ENCODE data around the gene CCDC57.

CCDC57 gene

DNA sequence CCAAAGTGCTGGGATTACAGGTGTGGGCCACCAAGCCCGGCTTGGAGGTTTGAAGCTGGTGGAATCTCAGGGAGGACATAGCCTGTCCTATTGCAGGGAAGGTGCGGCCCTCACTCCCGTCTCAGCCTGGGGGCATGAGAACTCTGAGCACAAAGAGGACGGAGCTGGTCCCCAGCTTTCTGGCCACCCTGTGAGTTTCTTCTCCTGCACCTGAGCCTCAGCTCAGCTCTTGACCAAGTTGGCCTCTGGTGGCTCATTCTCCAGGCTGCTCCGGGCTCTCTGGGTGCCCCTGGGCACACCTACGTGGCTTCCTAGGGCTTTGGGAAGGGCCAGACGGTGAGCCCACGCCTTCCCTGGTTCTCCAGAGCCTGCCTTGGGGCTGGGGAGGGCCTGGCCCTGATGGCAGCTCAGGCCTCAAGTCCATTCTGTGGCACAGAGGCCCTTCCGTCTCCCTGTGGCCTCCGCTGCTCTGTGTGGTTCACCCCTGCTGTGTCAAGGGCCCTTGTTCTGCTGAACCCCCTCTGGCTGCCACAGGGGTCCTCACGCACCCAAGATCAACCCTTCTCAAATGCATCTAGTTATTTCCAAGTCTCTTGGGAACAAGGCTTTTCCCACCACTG lies 107.7 kb downstream of the CCDC57 start:
- no peak overlapping the region for H3K4me3 ChIP-seq (ENCODE audit: low read depth, low read length)
- TF ChIP-seq, protein P1, sequence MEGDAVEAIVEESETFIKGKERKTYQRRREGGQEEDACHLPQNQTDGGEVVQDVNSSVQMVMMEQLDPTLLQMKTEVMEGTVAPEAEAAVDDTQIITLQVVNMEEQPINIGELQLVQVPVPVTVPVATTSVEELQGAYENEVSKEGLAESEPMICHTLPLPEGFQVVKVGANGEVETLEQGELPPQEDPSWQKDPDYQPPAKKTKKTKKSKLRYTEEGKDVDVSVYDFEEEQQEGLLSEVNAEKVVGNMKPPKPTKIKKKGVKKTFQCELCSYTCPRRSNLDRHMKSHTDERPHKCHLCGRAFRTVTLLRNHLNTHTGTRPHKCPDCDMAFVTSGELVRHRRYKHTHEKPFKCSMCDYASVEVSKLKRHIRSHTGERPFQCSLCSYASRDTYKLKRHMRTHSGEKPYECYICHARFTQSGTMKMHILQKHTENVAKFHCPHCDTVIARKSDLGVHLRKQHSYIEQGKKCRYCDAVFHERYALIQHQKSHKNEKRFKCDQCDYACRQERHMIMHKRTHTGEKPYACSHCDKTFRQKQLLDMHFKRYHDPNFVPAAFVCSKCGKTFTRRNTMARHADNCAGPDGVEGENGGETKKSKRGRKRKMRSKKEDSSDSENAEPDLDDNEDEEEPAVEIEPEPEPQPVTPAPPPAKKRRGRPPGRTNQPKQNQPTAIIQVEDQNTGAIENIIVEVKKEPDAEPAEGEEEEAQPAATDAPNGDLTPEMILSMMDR (IDR thresholded peaks at IDR 0.05; ENCODE audit: borderline replicate concordance, insufficient read depth, low read depth, low read length) = no peak

DNA sequence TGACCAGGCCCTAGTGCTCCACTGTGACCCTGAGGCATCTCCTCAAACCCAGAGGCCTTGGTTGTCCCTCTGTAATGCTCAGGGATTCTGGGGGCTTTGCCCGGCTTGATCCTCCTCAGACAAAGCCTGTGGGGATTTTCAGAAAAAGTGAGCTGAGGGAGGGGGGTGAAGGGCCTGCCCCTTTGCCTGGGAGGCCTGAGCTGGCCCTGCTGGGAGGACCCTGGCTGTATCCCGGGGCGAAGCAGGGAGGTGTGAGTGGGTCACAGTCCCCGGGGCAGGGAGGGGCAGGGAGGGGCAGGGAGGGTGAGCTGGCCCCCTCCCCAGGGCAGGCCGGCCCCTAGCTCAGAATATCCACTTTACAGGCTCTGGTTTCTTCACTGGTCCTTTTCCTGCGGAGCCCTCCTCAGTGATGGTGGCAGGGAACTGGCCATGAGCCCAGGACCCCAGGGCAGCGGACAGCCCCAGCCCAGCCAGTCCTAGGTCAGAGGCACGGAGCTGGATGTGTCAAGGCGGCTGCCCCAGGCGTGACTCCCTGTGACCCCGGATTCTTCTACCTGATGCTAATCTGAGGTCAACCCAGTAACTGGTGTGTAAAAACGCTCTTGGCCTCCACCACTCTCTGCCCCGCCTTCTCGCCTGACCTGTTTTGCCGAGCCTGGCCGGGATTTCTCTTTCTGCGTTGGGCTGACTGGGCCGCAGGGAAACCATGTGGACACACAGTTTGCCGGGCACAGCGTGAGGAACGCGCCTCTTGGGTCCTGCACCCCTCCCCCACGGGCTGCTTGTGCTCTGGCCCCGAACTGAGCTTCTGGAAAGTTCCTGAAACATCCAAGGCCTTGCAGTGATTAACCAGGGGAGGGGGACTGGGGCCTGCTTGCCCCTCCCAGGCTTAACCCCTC lies 108.8 kb downstream of the CCDC57 start:
- H3K4me3 ChIP-seq (ENCODE audit: low read depth, low read length) = no peak overlapping the region

GRCh38 chr17:82101767-82102679 lies 110.6 kb downstream of the CCDC57 start:
- H3K4me3 ChIP-seq (ENCODE audit: low read depth, low read length) = no peak overlapping the region
- TF ChIP-seq, protein P1 (IDR thresholded peaks at IDR 0.05; ENCODE audit: borderline replicate concordance, insufficient read depth, low read depth, low read length) = no peak

More for the DNA sequence above, 108.8 kb downstream of the CCDC57 start:
- TF ChIP-seq, protein P1 (IDR thresholded peaks at IDR 0.05; ENCODE audit: borderline replicate concordance, insufficient read depth, low read depth, low read length) = no peak

DNA sequence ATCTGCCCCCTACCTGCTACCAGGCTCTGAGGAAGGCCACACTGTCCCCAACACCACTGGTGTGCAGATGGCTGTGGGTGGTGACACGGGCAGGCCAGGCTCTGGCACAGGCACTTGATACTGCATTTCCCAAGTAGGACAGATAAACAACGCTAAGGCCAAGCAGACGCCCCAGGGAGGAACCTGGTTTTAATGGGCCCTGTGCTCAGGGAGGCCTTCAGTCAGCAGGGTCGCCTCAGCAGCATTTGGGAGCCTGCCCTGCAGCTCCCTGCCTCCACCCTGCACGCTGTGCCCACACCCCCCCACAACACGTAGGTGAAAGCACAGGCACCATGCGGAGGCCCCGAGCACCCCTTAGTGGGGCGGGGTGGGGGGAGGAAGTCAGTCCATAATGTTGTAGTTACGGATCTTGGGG lies 111.3 kb downstream of the CCDC57 start:
- H3K4me3 ChIP-seq (ENCODE audit: low read depth, low read length) = no peak overlapping the region
- TF ChIP-seq, protein P1 (IDR thresholded peaks at IDR 0.05; ENCODE audit: borderline replicate concordance, insufficient read depth, low read depth, low read length) = no peak

DNA sequence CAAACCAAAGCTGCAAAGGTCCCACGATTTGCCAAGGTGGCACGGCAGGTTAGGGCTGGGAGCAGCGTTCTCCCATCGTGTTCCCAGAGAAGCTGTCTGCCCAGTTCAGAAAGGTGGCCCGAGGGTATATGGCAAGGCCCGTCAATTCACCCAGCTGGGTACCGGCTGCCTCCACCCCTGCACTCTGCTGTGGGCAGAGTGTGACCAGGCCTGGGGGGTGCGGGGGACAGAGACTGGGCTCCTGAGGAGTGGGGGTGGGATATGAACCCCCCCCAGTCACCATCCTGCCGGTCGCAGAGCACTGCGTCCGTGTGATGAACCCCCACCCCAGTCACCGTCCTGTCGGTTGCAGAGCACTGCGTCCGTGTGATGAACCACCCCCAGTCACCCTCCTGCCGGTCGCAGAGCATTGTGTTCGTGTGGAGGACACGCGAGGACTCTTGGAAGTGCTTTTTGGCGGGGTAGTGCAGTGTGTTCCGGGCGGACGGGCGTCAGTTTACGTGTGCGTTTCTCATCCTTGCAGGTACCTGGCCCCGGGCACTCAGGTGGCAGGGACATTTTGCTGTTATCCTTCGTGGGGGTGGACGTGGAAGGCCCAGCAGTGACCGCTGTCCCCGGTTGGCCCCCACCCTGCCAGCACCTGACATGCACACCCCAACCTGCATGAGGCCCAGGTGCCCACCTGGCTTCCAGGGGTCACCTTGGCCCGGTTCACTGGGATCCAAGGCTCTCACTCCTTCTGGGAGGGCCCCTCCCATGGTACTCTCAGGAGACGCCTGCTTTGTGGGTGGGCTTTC lies 111.9 kb downstream of the CCDC57 start:
- H3K4me3 ChIP-seq (ENCODE audit: low read depth, low read length) = peak overlapping the region; percentile 36
- TF ChIP-seq, protein P1 (IDR thresholded peaks at IDR 0.05; ENCODE audit: borderline replicate concordance, insufficient read depth, low read depth, low read length) = no peak

Data from GM12875 (cell line).